ENCODE measurements around the gene IL19.

Gene IL19

GRCh38 chr1:206723462-206723804 is 47.1 kb upstream of the IL19 start:
- TF ChIP-seq, protein P1, sequence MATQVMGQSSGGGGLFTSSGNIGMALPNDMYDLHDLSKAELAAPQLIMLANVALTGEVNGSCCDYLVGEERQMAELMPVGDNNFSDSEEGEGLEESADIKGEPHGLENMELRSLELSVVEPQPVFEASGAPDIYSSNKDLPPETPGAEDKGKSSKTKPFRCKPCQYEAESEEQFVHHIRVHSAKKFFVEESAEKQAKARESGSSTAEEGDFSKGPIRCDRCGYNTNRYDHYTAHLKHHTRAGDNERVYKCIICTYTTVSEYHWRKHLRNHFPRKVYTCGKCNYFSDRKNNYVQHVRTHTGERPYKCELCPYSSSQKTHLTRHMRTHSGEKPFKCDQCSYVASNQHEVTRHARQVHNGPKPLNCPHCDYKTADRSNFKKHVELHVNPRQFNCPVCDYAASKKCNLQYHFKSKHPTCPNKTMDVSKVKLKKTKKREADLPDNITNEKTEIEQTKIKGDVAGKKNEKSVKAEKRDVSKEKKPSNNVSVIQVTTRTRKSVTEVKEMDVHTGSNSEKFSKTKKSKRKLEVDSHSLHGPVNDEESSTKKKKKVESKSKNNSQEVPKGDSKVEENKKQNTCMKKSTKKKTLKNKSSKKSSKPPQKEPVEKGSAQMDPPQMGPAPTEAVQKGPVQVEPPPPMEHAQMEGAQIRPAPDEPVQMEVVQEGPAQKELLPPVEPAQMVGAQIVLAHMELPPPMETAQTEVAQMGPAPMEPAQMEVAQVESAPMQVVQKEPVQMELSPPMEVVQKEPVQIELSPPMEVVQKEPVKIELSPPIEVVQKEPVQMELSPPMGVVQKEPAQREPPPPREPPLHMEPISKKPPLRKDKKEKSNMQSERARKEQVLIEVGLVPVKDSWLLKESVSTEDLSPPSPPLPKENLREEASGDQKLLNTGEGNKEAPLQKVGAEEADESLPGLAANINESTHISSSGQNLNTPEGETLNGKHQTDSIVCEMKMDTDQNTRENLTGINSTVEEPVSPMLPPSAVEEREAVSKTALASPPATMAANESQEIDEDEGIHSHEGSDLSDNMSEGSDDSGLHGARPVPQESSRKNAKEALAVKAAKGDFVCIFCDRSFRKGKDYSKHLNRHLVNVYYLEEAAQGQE (IDR thresholded peaks at IDR 0.05; ENCODE audit: insufficient replicate concordance, low read depth) = no peak
- TF ChIP-seq SPI1 (IDR thresholded peaks at IDR 0.05; ENCODE audit: borderline replicate concordance, low read depth) (no peak), GABPA (IDR thresholded peaks at IDR 0.05; ENCODE audit: low read depth) (no peak), POLR2AphosphoS5 (IDR thresholded peaks at IDR 0.05; ENCODE audit: low read depth) (no peak)
- TF ChIP-seq, protein P2, sequence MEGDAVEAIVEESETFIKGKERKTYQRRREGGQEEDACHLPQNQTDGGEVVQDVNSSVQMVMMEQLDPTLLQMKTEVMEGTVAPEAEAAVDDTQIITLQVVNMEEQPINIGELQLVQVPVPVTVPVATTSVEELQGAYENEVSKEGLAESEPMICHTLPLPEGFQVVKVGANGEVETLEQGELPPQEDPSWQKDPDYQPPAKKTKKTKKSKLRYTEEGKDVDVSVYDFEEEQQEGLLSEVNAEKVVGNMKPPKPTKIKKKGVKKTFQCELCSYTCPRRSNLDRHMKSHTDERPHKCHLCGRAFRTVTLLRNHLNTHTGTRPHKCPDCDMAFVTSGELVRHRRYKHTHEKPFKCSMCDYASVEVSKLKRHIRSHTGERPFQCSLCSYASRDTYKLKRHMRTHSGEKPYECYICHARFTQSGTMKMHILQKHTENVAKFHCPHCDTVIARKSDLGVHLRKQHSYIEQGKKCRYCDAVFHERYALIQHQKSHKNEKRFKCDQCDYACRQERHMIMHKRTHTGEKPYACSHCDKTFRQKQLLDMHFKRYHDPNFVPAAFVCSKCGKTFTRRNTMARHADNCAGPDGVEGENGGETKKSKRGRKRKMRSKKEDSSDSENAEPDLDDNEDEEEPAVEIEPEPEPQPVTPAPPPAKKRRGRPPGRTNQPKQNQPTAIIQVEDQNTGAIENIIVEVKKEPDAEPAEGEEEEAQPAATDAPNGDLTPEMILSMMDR (IDR thresholded peaks at IDR 0.05; ENCODE audit: insufficient read depth, low read length) = no peak
- H3K4me3 ChIP-seq (replicated peaks; ENCODE audit: insufficient read depth, low read length) = no peak overlapping the region

DNA sequence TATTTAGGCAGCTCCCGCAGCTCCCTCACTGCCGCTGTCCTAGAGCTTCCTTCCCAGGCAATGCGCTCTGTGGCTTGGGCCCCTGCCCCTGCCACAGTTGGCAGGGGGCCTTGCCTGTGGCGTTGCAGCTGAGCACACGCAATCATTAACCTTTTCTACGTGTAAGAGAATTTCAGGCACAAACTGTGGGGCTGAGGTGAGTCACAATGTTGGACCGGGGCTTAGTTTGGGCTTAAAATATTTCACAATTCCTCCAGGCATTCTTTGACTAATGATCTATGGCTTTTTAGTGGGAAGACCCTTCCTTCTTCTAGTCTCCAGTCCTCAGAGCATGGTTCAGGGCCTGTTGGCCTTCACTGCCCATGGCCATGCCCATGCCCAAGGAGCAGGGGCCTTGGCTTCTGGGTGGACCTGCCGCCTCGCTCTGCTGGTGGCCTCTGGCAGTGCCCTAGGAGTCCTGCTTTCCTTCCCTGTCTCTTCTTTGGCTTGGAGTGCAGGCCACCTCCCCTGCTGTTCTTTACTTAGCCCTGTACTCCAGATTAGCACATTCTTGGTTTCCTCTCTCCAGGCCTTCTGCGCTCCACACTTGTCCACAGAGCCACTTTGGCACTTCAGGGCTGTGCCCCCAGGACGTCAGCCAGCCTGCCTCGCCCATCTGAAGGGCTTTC is 46.6 kb upstream of the IL19 start:
- Histone ChIP-seq H3K4me3 (replicated peaks; ENCODE audit: insufficient read depth, low read length) (no peak overlapping the region), H3K27ac (replicated peaks) (no peak overlapping the region; the same call in none of the 2 replicates), H3K27me3 (ENCODE audit: insufficient read depth, poor library complexity, severe bottlenecking) (no peaks in the 10 kb centered on the region)
- TF ChIP-seq, protein P2 (IDR thresholded peaks at IDR 0.05; ENCODE audit: insufficient read depth, low read length) = no peak
- TF ChIP-seq GABPA (IDR thresholded peaks at IDR 0.05; ENCODE audit: low read depth) = no peak
- no peak for TF ChIP-seq POLR2AphosphoS5 (IDR thresholded peaks at IDR 0.05; ENCODE audit: low read depth)
- peak; percentile 38 to 88 for DNase-seq (ENCODE audit: low read depth in 1 of 2, low spot score in 1 of 2)

More at GRCh38 chr1:206723462-206723804, 47.1 kb upstream of the IL19 start:
- no peak for DNase-seq (ENCODE audit: low read depth in 1 of 2, low spot score in 1 of 2)
- H3K27me3 ChIP-seq (ENCODE audit: insufficient read depth, poor library complexity, severe bottlenecking) = no peaks in the 10 kb centered on the region
- no peak overlapping the region; the same call in 1 of the 2 replicates for H3K27ac ChIP-seq (replicated peaks)

GRCh38 chr1:206725109-206725963 is 45.2 kb upstream of the IL19 start:
- H3K27me3 ChIP-seq (ENCODE audit: insufficient read depth, poor library complexity, severe bottlenecking) = no peaks in the 10 kb centered on the region
- H3K4me3 ChIP-seq (replicated peaks; ENCODE audit: insufficient read depth, low read length) = no peak overlapping the region
- TF ChIP-seq, protein P2 (IDR thresholded peaks at IDR 0.05; ENCODE audit: insufficient read depth, low read length) = peak; percentile 60
- TF ChIP-seq GABPA (IDR thresholded peaks at IDR 0.05; ENCODE audit: low read depth) = no peak
- DNase-seq (ENCODE audit: low read depth in 1 of 2, low spot score in 1 of 2) = peak in 1 of 2 experiments; percentile 76
- H3K27ac ChIP-seq (replicated peaks) = 0 out of 2 replicates have a peak overlapping the region, but pooled peaks have one; percentile 8

- TF ChIP-seq GABPA (IDR thresholded peaks at IDR 0.05; ENCODE audit: low read depth) = no peak
- TF ChIP-seq, protein P2 (IDR thresholded peaks at IDR 0.05; ENCODE audit: insufficient read depth, low read length) = no peak
- TF ChIP-seq, protein P1 (IDR thresholded peaks at IDR 0.05; ENCODE audit: insufficient replicate concordance, low read depth) = no peak
- TF ChIP-seq POLR2AphosphoS5 (IDR thresholded peaks at IDR 0.05; ENCODE audit: low read depth) = no peak
- TF ChIP-seq SPI1 (IDR thresholded peaks at IDR 0.05; ENCODE audit: borderline replicate concordance, low read depth) = no peak
- Histone ChIP-seq H3K27ac (replicated peaks) (no peak overlapping the region), H3K4me3 (replicated peaks; ENCODE audit: insufficient read depth, low read length) (no peak overlapping the region), H3K27me3 (ENCODE audit: insufficient read depth, poor library complexity, severe bottlenecking) (no peaks in the 10 kb centered on the region)
- no peak for DNase-seq (ENCODE audit: low read depth in 1 of 2, low spot score in 1 of 2)
These were observed 42.4 kb upstream of the IL19 start for GRCh38 chr1:206727981-206728696.
